ENCODE data around the gene DNAH14.

DNA sequence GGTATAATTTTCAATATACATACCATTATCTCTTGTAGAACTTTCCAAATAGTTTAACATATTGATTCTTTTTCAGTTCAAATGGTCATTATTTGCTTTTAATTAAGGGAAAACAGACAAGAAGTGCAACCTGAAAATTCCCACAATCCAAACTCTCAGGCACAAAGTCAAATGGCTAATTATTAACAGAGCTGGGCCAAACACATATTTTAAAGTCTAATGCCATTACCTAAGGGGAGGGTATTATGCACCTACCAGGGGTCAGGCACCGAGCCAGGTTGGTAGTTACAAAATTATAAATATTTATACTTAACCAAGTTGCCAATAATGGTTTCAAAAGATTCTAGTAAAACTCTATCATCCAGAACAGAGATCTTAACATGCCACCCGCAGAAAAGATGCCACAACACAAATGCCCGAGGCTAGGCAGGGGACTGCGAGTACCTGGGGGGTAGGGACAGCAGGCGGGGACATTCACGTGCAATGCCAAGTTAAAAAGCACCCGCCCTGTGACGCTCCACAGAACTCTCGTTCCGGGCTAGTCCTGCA, 483.4 kb downstream of the DNAH14 start:
- TF ChIP-seq POLR2AphosphoS5 (IDR thresholded peaks at IDR 0.05; ENCODE audit: low read length): no peak
- TF ChIP-seq, protein P1, sequence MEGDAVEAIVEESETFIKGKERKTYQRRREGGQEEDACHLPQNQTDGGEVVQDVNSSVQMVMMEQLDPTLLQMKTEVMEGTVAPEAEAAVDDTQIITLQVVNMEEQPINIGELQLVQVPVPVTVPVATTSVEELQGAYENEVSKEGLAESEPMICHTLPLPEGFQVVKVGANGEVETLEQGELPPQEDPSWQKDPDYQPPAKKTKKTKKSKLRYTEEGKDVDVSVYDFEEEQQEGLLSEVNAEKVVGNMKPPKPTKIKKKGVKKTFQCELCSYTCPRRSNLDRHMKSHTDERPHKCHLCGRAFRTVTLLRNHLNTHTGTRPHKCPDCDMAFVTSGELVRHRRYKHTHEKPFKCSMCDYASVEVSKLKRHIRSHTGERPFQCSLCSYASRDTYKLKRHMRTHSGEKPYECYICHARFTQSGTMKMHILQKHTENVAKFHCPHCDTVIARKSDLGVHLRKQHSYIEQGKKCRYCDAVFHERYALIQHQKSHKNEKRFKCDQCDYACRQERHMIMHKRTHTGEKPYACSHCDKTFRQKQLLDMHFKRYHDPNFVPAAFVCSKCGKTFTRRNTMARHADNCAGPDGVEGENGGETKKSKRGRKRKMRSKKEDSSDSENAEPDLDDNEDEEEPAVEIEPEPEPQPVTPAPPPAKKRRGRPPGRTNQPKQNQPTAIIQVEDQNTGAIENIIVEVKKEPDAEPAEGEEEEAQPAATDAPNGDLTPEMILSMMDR (IDR thresholded peaks at IDR 0.05 in 2 of 3, conservative IDR thresholded peaks at IDR 0.05 in 1 of 3; ENCODE audit: control insufficient read depth in 2 of 3, extremely low read depth in 1 of 3, insufficient read depth in 1 of 3, low read depth in 3 of 3, low read length in 3 of 3): no peak
- TF ChIP-seq SRF (IDR thresholded peaks at IDR 0.05; ENCODE audit: low read depth in 2 of 2, low read length in 2 of 2): no peak
- no peak for TF ChIP-seq SIX5 (IDR thresholded peaks at IDR 0.05; ENCODE audit: low read depth, low read length, severe bottlenecking)
- TF ChIP-seq, protein P2, sequence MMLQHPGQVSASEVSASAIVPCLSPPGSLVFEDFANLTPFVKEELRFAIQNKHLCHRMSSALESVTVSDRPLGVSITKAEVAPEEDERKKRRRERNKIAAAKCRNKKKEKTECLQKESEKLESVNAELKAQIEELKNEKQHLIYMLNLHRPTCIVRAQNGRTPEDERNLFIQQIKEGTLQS (IDR thresholded peaks at IDR 0.05; ENCODE audit: borderline replicate concordance, extremely low read depth, low read depth, low read length): no peak
- TF ChIP-seq POLR2AphosphoS2 (IDR thresholded peaks at IDR 0.05; ENCODE audit: low read depth, low read length): no peak
- TF ChIP-seq MEF2B (IDR thresholded peaks at IDR 0.05; ENCODE audit: partially characterized antibody, poor library complexity, severe bottlenecking): no peak

Data from GM12878 (cell line).